ENCODE results near the gene OR5K2.

Gene OR5K2

DNA sequence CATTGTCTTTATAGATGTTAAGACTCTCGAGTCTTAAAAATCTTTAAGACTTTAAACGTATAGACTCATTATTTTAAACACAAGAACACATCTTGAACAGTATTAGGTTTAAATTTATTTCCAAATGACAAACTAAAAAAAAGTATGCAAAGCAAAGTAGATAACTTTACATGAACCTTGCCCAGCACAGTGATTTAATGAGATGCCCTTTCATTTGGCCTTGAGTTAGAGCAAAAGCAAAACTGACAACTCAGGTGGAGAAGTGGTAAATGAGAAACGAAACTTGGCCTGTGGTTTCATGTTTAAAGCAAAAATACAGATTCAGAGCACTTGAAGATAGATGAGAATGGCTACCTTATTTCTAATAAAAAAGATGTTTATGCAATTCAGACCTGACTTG, 42.9 kb downstream of the OR5K2 start:
- DNase-seq (ENCODE audit: low read depth) = no peak
- TF ChIP-seq CTCF (conservative IDR thresholded peaks at IDR 0.05; ENCODE audit: low read depth, low read length) = no peak
- H3K4me3 ChIP-seq (ENCODE audit: low read length) = no peak overlapping the region

GRCh38 chr3:98541695-98542094, 44.2 kb downstream of the OR5K2 start:
- no peak for DNase-seq (ENCODE audit: low read depth)
- TF ChIP-seq CTCF (conservative IDR thresholded peaks at IDR 0.05; ENCODE audit: low read depth, low read length) = no peak

DNA sequence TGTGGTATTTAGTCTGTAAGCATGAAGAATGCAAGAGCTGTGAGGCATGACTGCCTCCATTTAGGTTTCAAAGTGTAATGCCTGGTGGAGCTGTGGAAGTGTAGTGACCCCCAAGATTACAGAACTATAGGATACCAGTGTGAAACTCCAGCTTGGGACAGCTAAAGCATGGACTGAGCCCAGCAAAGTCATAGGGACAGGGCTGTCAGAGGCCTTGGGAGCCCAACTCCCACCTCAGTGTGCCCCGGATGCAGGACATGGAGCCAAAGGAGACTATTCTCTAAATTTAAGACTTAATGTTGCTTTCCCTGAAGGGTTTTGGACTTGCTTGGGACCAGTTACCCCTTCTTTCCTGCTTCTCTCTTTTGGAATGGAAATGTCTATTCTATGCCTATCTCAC, 45.1 kb downstream of the OR5K2 start:
- no peak overlapping the region for H3K4me3 ChIP-seq (ENCODE audit: low read length)
- TF ChIP-seq CTCF (conservative IDR thresholded peaks at IDR 0.05; ENCODE audit: low read depth, low read length) = no peak
- DNase-seq (ENCODE audit: low read depth) = no peak

More at GRCh38 chr3:98541695-98542094, 44.2 kb downstream of the OR5K2 start:
- no peak overlapping the region for H3K4me3 ChIP-seq (ENCODE audit: low read length)

DNA sequence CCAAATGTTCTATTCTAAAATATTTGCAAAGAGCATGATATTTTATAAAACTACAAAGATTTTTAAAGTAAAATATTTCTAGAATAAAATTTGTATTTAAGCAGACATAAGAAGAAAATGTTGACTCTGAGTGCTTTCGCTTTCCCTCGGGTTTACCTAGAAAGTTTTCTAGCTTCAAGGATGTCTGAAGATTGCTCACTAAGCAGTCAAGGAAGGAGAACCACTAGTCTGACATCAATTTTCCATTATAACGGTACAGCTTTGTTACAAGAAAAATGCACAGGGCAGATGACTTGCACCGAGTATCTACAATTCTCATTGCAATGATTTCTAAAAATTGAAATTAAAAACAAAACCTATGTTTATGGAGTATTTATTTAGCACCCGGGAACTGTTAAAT, 48.5 kb downstream of the OR5K2 start:
- DNase-seq (ENCODE audit: low read depth) = no peak
- H3K4me3 ChIP-seq (ENCODE audit: low read length) = no peak overlapping the region
- no peak for TF ChIP-seq CTCF (conservative IDR thresholded peaks at IDR 0.05; ENCODE audit: low read depth, low read length)
